Measurements from ENCODE around the gene PIGU. TPM values are rescaled to one million over a fixed set of nuclear protein-coding genes. Genes with fewer than 3 reads are reported as not detected.
A peak's percentile ranks its signal among the peaks of the same experiment; 100 is the strongest.

The PIGU gene
- total RNA-seq, 1 donor from 2014 or later = 45.8 TPM

DNA sequence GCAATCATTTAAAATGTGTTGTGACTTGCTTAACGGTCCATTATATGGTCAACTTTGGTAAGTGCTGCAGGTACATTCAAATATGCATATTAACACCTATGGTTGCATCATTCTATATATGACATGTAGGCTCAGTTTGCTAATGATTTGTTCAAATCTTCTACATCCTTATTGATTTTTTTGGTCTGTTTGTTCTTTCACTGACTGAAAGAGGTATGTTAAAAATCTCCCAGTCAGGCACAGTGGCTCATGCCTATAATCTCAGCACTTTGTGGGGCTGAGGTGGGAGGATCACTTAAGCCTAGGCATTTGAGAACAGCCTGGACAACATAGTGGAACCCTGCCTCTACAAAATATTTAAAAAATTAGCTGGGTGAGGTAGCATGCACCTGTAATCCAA, 29.2 kb downstream of the PIGU start:
- no peaks in the 10 kb centered on the region for H3K27me3 Mint-ChIP-seq
- peaks cover 5% of the 10 kb centered on the region for H3K4me1 Mint-ChIP-seq (ENCODE audit: low read depth)
- TF ChIP-seq, protein P1, sequence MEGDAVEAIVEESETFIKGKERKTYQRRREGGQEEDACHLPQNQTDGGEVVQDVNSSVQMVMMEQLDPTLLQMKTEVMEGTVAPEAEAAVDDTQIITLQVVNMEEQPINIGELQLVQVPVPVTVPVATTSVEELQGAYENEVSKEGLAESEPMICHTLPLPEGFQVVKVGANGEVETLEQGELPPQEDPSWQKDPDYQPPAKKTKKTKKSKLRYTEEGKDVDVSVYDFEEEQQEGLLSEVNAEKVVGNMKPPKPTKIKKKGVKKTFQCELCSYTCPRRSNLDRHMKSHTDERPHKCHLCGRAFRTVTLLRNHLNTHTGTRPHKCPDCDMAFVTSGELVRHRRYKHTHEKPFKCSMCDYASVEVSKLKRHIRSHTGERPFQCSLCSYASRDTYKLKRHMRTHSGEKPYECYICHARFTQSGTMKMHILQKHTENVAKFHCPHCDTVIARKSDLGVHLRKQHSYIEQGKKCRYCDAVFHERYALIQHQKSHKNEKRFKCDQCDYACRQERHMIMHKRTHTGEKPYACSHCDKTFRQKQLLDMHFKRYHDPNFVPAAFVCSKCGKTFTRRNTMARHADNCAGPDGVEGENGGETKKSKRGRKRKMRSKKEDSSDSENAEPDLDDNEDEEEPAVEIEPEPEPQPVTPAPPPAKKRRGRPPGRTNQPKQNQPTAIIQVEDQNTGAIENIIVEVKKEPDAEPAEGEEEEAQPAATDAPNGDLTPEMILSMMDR (IDR thresholded peaks at IDR 0.05; ENCODE audit: unreplicated experiment) = no peak

DNA sequence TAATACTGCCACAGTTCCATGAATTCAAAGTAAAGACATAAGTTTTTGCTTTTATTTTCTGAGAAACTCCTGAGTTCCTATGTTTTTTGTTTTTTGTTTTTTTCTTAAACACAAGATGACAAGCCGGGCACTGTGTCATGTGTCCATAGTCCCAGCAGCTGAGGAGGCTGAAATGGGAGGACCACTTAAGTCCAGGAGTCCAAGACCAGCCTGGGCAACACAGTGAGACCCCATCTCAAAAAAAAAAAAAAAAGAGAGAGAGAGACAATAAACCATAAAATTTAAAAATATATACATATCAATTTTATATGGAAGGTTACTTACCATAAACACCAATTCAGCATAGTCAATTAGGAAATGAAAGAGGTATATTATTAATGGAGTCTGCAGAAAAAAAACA, 31.9 kb downstream of the PIGU start:
- peaks cover 3% of the 10 kb centered on the region for H3K9me3 Mint-ChIP-seq (ENCODE audit: low read depth)
- no peaks in the 10 kb centered on the region for H3K27me3 Mint-ChIP-seq
- peaks cover 9% of the 10 kb centered on the region for H3K36me3 Mint-ChIP-seq (ENCODE audit: insufficient read depth)
- DNase-seq (ENCODE audit: low spot score, unreplicated experiment) = no peak
- TF ChIP-seq, protein P1 (IDR thresholded peaks at IDR 0.05; ENCODE audit: unreplicated experiment) = no peak
- H3K4me3 Mint-ChIP-seq (ENCODE audit: low read depth) = no peak overlapping the region
- H3K27ac Mint-ChIP-seq = no peak overlapping the region
- H3K4me1 Mint-ChIP-seq (ENCODE audit: low read depth) = peaks cover 8% of the 10 kb centered on the region

More for the DNA sequence above, 29.2 kb downstream of the PIGU start:
- Mint-ChIP-seq H3K4me3 (ENCODE audit: low read depth) (no peak overlapping the region), H3K36me3 (ENCODE audit: insufficient read depth) (peaks cover 20% of the 10 kb centered on the region), H3K9me3 (ENCODE audit: low read depth) (peaks cover 3% of the 10 kb centered on the region), H3K27ac (peak overlapping the region; percentile 30)
- no peak for DNase-seq (ENCODE audit: low spot score, unreplicated experiment)

DNA sequence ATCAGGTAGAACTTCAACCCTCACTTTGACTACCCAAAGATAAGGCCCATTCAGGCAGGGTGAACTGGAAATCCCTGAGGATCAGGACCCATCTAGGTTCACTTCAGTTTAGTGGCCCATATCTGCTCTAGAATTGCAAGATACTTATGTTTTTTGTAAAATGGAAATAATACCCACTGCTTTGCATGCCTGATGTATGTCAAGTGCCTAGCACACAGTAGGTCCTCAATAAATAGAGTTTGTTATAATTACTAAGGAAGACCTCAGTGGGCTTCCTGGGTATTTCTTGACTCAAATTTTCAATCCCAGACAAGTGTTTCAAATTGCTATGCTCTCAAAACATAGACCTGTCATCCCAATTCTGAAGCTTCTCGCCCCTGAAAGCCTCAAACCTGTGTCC, 32.5 kb downstream of the PIGU start:
- no peak for DNase-seq (ENCODE audit: low spot score, unreplicated experiment)
- peaks cover 3% of the 10 kb centered on the region for H3K9me3 Mint-ChIP-seq (ENCODE audit: low read depth)
- H3K4me1 Mint-ChIP-seq (ENCODE audit: low read depth) = peaks cover 12% of the 10 kb centered on the region
- H3K27ac Mint-ChIP-seq = no peak overlapping the region
- H3K4me3 Mint-ChIP-seq (ENCODE audit: low read depth) = no peak overlapping the region
- H3K27me3 Mint-ChIP-seq = no peaks in the 10 kb centered on the region
- H3K36me3 Mint-ChIP-seq (ENCODE audit: insufficient read depth) = peaks cover 9% of the 10 kb centered on the region
- TF ChIP-seq, protein P1 (IDR thresholded peaks at IDR 0.05; ENCODE audit: unreplicated experiment) = no peak

DNA sequence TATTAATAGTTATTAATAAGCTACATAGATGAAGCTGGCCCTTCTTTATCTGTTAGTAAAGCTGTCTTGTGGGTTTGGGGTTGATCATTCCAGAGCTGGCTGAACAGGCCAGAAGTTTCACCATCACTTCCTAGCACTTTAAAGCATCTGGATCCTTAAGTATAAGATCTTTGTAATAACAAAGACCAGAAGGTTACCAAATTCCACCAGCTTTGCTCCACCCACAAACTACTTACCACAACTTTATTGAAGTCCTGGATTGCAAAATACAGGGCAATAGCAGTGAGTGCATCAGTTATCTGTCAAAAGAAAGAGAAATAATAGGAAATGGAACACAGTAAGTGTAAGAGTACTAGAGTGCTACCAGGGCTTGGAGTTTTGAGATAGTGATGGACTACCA, 33.0 kb downstream of the PIGU start:
- H3K36me3 Mint-ChIP-seq (ENCODE audit: insufficient read depth) = peaks cover 7% of the 10 kb centered on the region
- H3K27ac Mint-ChIP-seq = no peak overlapping the region
- H3K4me1 Mint-ChIP-seq (ENCODE audit: low read depth) = peaks cover 12% of the 10 kb centered on the region
- no peaks in the 10 kb centered on the region for H3K9me3 Mint-ChIP-seq (ENCODE audit: low read depth)
- H3K4me3 Mint-ChIP-seq (ENCODE audit: low read depth) = no peak overlapping the region
- DNase-seq (ENCODE audit: low spot score, unreplicated experiment) = no peak
- no peaks in the 10 kb centered on the region for H3K27me3 Mint-ChIP-seq
- TF ChIP-seq, protein P1 (IDR thresholded peaks at IDR 0.05; ENCODE audit: unreplicated experiment) = no peak

DNA sequence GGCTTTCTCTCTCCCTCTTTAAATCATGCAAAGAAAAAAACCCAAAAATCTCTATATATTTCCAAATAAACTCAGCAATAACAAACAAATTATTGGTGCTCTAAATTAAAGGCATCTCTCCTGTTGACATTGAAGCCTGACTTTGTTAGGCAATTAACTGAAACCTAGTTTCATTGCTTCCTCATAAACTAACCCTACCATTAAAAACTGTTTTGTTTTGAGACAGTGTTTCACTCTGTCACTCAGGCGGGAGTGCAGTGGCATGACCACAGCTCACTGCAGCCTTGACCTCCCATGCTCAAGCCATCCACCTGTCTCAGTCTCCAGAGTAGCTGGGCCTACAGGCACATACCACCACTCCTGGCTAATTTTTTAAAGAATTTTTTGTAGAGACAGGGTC, 34.9 kb downstream of the PIGU start:
- Mint-ChIP-seq H3K27me3 (no peaks in the 10 kb centered on the region), H3K4me1 (ENCODE audit: low read depth) (peaks cover 11% of the 10 kb centered on the region), H3K9me3 (ENCODE audit: low read depth) (no peaks in the 10 kb centered on the region), H3K36me3 (ENCODE audit: insufficient read depth) (peaks cover 11% of the 10 kb centered on the region), H3K4me3 (ENCODE audit: low read depth) (no peak overlapping the region), H3K27ac (no peak overlapping the region)
- DNase-seq (ENCODE audit: low spot score, unreplicated experiment) = no peak
- TF ChIP-seq, protein P1 (IDR thresholded peaks at IDR 0.05; ENCODE audit: unreplicated experiment) = no peak

All from progenitor cell of endocrine pancreas (in vitro differentiated cells).